HepG2 (cell line): ENCODE data around the gene CAPS. TPM values are rescaled to one million over a fixed set of nuclear protein-coding genes. Genes with fewer than 3 reads are reported as not detected.

ENCODE experiments used
- ATAC-seq: fragments of 200-7000 bp; cut with Tn5 transposase; 3 replicates; pipeline ENCODE4 v1.9.1; 2020; ENCODE audit warnings: mild to moderate bottlenecking, moderate library complexity
- BruUV-seq: library from RNA; stranded (reverse); fragments of 400-500 nt; replicated peaks from 2 replicates; lab custom pipeline; 2021; lab: Mats Ljungman, UMichigan
- CTCF ChIA-PET: fragments of 300-600 bp; formaldehyde crosslinking; extraction: SDS; loops from one replicate; lab custom pipeline; 2021; ENCODE audit warnings: low total read pairs, inconsistent platforms, low intra/inter-chr PET ratio; lab: Yijun Ruan, JAX
- POLR2A ChIA-PET: fragments of 350-600 bp; sonication (Branson Sonifier 250); formaldehyde crosslinking; loops from one replicate; lab custom pipeline; 2020; ENCODE audit warnings: antibody characterized with exemption, inconsistent platforms; lab: Yijun Ruan, JAX
- DNase-seq: peaks from one replicate; pipeline ENCODE4 v3.0.0-alpha.2; 2015; ENCODE audit warnings: low spot score
- FAIRE-seq: peaks from 3 replicates; lab custom pipeline; 2011; peaks lifted over from hg19 to GRCh38; lab: Jason Lieb, UNC
- H2AFZ ChIP-seq: one replicate; pipeline ENCODE4 v1.6.1; 2011; ENCODE audit warnings: low read length, inconsistent platforms
- H3K27ac ChIP-seq: fragments of 300-600 bp; 3 replicates; pipeline ENCODE4 v1.8.0; 2011; ENCODE audit warnings: mixed run types, mild to moderate bottlenecking, mixed read lengths, low read length, inconsistent platforms; ENCODE audit not compliant: insufficient read depth; ENCODE audit errors: extremely low read length
- H3K27me3 ChIP-seq, 2 experiments: fragments of 200-600 bp in 1 of 2; 2 replicates in 1 of 2; 3 replicates in 1 of 2; pipeline versions ENCODE4 v1.6.0 to v1.8.0; 2011; ENCODE audit warnings: low read length in 2 of 2, mild to moderate bottlenecking in 2 of 2, moderate library complexity in 2 of 2, inconsistent platforms in 1 of 2; ENCODE audit not compliant: insufficient read depth in 2 of 2, control insufficient read depth in 1 of 2
- H3K36me3 ChIP-seq, 2 experiments: fragments of 200-600 bp in 1 of 2; replicated peaks in 1 of 2; 2 replicates in 1 of 2; 3 replicates in 1 of 2; pipeline versions ENCODE4 v1.5.1 to v1.8.0; 2011; ENCODE audit warnings: low read length in 2 of 2, inconsistent platforms in 1 of 2; ENCODE audit not compliant: insufficient read depth in 2 of 2, control insufficient read depth in 1 of 2
- H3K4me1 ChIP-seq: 2 replicates; pipeline ENCODE4 v1.5.1; 2012; ENCODE audit warnings: low read length, inconsistent platforms; ENCODE audit not compliant: insufficient read depth
- H3K4me2 ChIP-seq: 2 replicates; pipeline ENCODE4 v1.6.0; 2011; ENCODE audit warnings: low read depth, low read length, inconsistent platforms
- H3K4me3 ChIP-seq, 3 experiments: fragments of 200-600 bp in 1 of 3; sonication (generic), shearing (Covaris generic) in 1 of 3; replicated peaks in 1 of 3; 2 replicates each; pipeline ENCODE4 v1.5.1; 2011 to 2016; ENCODE audit warnings: low read length in 3 of 3, inconsistent platforms in 2 of 3, low read depth in 2 of 3, mild to moderate bottlenecking in 2 of 3, control low read depth in 1 of 3, mixed read lengths in 1 of 3; ENCODE audit not compliant: insufficient read depth in 1 of 3
- H3K79me2 ChIP-seq: one replicate; pipeline ENCODE4 v1.6.1; 2011; ENCODE audit warnings: low read length, inconsistent platforms; ENCODE audit not compliant: insufficient read depth
- H3K9ac ChIP-seq: 2 replicates; pipeline ENCODE4 v1.6.0; 2011; ENCODE audit warnings: mild to moderate bottlenecking, low read depth, low read length, inconsistent platforms; ENCODE audit not compliant: insufficient read depth
- H3K9me3 ChIP-seq: 2 replicates; pipeline ENCODE4 v1.5.1; 2012; ENCODE audit warnings: mild to moderate bottlenecking, low read length
- H4K20me1 ChIP-seq: 2 replicates; pipeline ENCODE4 v1.6.0; 2011; ENCODE audit warnings: inconsistent platforms, mild to moderate bottlenecking, low read length, moderate library complexity; ENCODE audit not compliant: insufficient read depth
- HES4 ChIP-seq: sonication (generic); formaldehyde crosslinking; IDR thresholded peaks from 2 replicates; pipeline ENCODE4 v1.9.0; 2021; ENCODE audit warnings: mild to moderate bottlenecking, missing genetic modification reagents, borderline replicate concordance
- RAD51 ChIP-seq: fragments of 450-650 bp; IDR thresholded peaks from 2 replicates; pipeline ENCODE4 v1.6.1; 2016; ENCODE audit warnings: borderline replicate concordance
- RXRB ChIP-seq: IDR thresholded peaks from 2 replicates; pipeline ENCODE4 v1.6.1; 2016; ENCODE audit warnings: borderline replicate concordance, missing genetic modification reagents, missing compliant biosample characterization
- SMC3 ChIP-seq: IDR thresholded peaks from 2 replicates; pipeline ENCODE4 v1.6.1; 2011; ENCODE audit warnings: low read length, improper control_type of control experiment
- THAP8 ChIP-seq: sonication (generic); formaldehyde crosslinking; IDR thresholded peaks from 2 replicates; pipeline ENCODE4 v1.5.1; 2020; ENCODE audit warnings: missing genetic modification reagents, mild to moderate bottlenecking, borderline replicate concordance
- ZFAT ChIP-seq: sonication (generic); formaldehyde crosslinking; conservative IDR thresholded peaks from 2 replicates; pipeline ENCODE4 v1.8.1; 2023; ENCODE audit warnings: missing genetic modification reagents, inconsistent platforms
- ZMYM3 ChIP-seq: sonication (generic); formaldehyde crosslinking; IDR thresholded peaks from 2 replicates; pipeline ENCODE4 v1.5.1; 2020; ENCODE audit warnings: mild to moderate bottlenecking, missing genetic modification reagents
- ZNF512 ChIP-seq: sonication (generic); formaldehyde crosslinking; IDR thresholded peaks from 2 replicates; pipeline ENCODE4 v1.4.0; 2020; ENCODE audit warnings: mild to moderate bottlenecking, missing genetic modification reagents
- ZNF768 ChIP-seq: sonication (generic); formaldehyde crosslinking; IDR thresholded peaks from 2 replicates; pipeline ENCODE4 v1.4.0; 2020; ENCODE audit warnings: missing genetic modification reagents
- WGBS: methylation state at CpG from one replicate; pipeline ENCODE4 v1.1.6; 2017; ENCODE audit warnings: low lambda C conversion rate; 5-methylcytosine and 5-hydroxymethylcytosine counted together
- in situ Hi-C: cut with HindIII; loops from 2 replicates; pipeline ENCODE4 v1.10.0; 2017; ENCODE audit warnings: low pct_unique_long_range_greater_than_20kb; ENCODE audit not compliant: extremely low pct_ligation_motif_present
- intact Hi-C: fragments of 100-400 bp; cut with micrococcal nuclease; formaldehyde crosslinking; loops from one replicate; pipeline ENCODE4 v1.10.0; 2022; ENCODE audit not compliant: unreplicated experiment
- polyA plus RNA-seq, 8 experiments: library from polyadenylated mRNA; depleted of rRNA in 3 of 8; stranded (reverse) in 7 of 8; unstranded in 1 of 8; fragments of >200 nt; fragmentation: Illumina TruSeq in 4 of 8; extraction: Trizol in 4 of 8; gene quantifications; 2 replicates each; pipeline versions ENCODE4 v1.2.1 to v1.2.3, GENCODE V29; 2011 to 2016; ENCODE audit warnings: low read depth in 4 of 8, missing spikeins in 1 of 8, mixed read lengths in 1 of 8; ENCODE audit not compliant: insufficient read depth in 1 of 8
- total RNA-seq, 5 experiments: library from RNA; depleted of rRNA; stranded (reverse); fragments of >200 nt; fragmentation: Illumina TruSeq; extraction: Trizol; gene quantifications; 2 replicates each; pipeline ENCODE4 v1.2.3, GENCODE V29; 2016; ENCODE audit warnings: low read depth in 1 of 5
- TF ChIP-seq, protein P1 (sequence below): fragments of 450-650 bp; IDR thresholded peaks from 2 replicates; pipeline ENCODE4 v1.6.1; 2016
- TF ChIP-seq, protein P2 (sequence below): sonication (generic); formaldehyde crosslinking; IDR thresholded peaks from 2 replicates; pipeline ENCODE4 v1.4.0; 2020; ENCODE audit warnings: mild to moderate bottlenecking, missing genetic modification reagents, borderline replicate concordance

Gene CAPS
- total and polyA plus RNA-seq, 2 of the 13 experiments (the other 11 are each of a cell fraction or from before 2014, with no cell fraction given): 3.1 TPM

- CTCF ChIA-PET: no interaction called here
Observed at GRCh38 chr19:5877427-5877826, 36.6 kb upstream of the CAPS start.

More at GRCh38 chr19:5877427-5877826, 36.6 kb upstream of the CAPS start:
- Histone ChIP-seq H3K4me3 (no peak overlapping the region), H2AFZ (no peak overlapping the region), H3K79me2 (no peaks in the 10 kb centered on the region), H4K20me1 (no peaks in the 10 kb centered on the region), H3K4me1 (peaks cover 100% of the 10 kb centered on the region), H3K9me3 (no peaks in the 10 kb centered on the region), H3K4me2 (no peak overlapping the region), H3K27me3 (no peaks in the 10 kb centered on the region), H3K36me3 (no peaks in the 10 kb centered on the region), H3K27ac (peak overlapping the region; percentile 56), H3K9ac (peak overlapping the region; percentile 24; the same call in 1 of the 2 replicates)
- POLR2A ChIA-PET: interaction anchor here (0.8 to 1.6 kb wide), 2 partner anchors 49 kb away, joined by 3 to 11 read pairs; no protein-coding TSS in a partner anchor
- ATAC-seq (no peak), FAIRE-seq (no peak), DNase-seq (no peak)
- no peak for TF ChIP-seq RXRB (CRISPR knock-in tag)
- no peak for TF ChIP-seq ZNF512 (CRISPR knock-in tag)
- no peak for TF ChIP-seq HES4
- TF ChIP-seq SMC3: no peak
- no peak for TF ChIP-seq THAP8 (CRISPR knock-in tag)
- no peak for TF ChIP-seq ZFAT (CRISPR knock-in tag)
- TF ChIP-seq ZNF768 (CRISPR knock-in tag): peak; percentile 94
- TF ChIP-seq, protein P1, sequence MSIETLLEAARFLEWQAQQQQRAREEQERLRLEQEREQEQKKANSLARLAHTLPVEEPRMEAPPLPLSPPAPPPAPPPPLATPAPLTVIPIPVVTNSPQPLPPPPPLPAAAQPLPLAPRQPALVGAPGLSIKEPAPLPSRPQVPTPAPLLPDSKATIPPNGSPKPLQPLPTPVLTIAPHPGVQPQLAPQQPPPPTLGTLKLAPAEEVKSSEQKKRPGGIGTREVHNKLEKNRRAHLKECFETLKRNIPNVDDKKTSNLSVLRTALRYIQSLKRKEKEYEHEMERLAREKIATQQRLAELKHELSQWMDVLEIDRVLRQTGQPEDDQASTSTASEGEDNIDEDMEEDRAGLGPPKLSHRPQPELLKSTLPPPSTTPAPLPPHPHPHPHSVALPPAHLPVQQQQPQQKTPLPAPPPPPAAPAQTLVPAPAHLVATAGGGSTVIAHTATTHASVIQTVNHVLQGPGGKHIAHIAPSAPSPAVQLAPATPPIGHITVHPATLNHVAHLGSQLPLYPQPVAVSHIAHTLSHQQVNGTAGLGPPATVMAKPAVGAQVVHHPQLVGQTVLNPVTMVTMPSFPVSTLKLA: no peak
- TF ChIP-seq ZMYM3 (CRISPR knock-in tag): peak; percentile 24; the same call in 1 of the 2 replicates
- no peak for TF ChIP-seq RAD51
- TF ChIP-seq, protein P2, sequence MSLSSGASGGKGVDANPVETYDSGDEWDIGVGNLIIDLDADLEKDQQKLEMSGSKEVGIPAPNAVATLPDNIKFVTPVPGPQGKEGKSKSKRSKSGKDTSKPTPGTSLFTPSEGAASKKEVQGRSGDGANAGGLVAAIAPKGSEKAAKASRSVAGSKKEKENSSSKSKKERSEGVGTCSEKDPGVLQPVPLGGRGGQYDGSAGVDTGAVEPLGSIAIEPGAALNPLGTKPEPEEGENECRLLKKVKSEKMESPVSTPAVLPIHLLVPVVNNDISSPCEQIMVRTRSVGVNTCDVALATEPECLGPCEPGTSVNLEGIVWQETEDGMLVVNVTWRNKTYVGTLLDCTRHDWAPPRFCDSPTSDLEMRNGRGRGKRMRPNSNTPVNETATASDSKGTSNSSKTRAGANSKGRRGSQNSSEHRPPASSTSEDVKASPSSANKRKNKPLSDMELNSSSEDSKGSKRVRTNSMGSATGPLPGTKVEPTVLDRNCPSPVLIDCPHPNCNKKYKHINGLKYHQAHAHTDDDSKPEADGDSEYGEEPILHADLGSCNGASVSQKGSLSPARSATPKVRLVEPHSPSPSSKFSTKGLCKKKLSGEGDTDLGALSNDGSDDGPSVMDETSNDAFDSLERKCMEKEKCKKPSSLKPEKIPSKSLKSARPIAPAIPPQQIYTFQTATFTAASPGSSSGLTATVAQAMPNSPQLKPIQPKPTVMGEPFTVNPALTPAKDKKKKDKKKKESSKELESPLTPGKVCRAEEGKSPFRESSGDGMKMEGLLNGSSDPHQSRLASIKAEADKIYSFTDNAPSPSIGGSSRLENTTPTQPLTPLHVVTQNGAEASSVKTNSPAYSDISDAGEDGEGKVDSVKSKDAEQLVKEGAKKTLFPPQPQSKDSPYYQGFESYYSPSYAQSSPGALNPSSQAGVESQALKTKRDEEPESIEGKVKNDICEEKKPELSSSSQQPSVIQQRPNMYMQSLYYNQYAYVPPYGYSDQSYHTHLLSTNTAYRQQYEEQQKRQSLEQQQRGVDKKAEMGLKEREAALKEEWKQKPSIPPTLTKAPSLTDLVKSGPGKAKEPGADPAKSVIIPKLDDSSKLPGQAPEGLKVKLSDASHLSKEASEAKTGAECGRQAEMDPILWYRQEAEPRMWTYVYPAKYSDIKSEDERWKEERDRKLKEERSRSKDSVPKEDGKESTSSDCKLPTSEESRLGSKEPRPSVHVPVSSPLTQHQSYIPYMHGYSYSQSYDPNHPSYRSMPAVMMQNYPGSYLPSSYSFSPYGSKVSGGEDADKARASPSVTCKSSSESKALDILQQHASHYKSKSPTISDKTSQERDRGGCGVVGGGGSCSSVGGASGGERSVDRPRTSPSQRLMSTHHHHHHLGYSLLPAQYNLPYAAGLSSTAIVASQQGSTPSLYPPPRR: no peak
- WGBS: 67% methylated on average over 3 of the region's 8 CpGs
- intact Hi-C loops: no loop called here
- in situ Hi-C loops: no loop called here
- no TSS peak for BruUV-seq
